Measurements from ENCODE around the gene COX6A2. TPM values are rescaled to one million over a fixed set of nuclear protein-coding genes. Genes with fewer than 3 reads are reported as not detected.

Gene COX6A2
- total RNA-seq, 1 experiment from 2014 or later, result not detected

DNA sequence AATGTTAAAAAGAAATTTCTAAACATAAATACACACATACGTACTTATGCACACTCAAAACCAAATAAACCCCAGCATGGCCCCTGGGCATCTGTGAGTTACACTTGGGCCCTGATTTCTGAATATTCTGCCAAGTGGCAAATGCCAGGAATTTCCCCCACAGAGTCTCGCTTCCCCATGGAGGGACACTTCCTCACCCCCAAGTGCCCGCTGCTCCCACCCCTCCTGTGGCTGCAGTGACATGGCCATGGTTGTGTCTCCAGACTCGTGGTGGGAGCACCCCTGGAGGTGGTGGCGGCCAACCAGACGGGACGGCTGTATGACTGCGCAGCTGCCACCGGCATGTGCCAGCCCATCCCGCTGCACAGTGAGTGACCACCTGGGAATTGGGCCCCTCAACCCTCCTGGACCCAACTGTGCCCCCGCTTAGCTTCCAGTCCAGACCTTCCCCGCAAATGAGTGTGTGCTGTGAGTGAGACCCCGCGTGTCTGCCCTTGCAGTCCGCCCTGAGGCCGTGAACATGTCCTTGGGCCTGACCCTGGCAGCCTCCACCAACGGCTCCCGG lies 31.0 kb downstream of the COX6A2 start:
- H3K4me1 Mint-ChIP-seq, result peaks cover 6% of the 10 kb centered on the region; the same call in 1 of the 2 replicates
- DNase-seq (ENCODE audit: low spot score) (no peak), ATAC-seq (no peak)
- no peaks in the 10 kb centered on the region; the same call in 1 of the 2 replicates for H3K27me3 Mint-ChIP-seq (ENCODE audit: low read depth)
- H3K4me3 Mint-ChIP-seq, result no peak overlapping the region
- ChIA-PET CTCF (no interaction called here), POLR2A (no interaction called here)
- H3K9me3 Mint-ChIP-seq, result peaks cover 11% of the 10 kb centered on the region
- H3K36me3 Mint-ChIP-seq, result no peaks in the 10 kb centered on the region
- no peak for TF ChIP-seq ZNF423 (CRISPR knock-in tag; IDR thresholded peaks at IDR 0.05)
- TF ChIP-seq, protein P1, sequence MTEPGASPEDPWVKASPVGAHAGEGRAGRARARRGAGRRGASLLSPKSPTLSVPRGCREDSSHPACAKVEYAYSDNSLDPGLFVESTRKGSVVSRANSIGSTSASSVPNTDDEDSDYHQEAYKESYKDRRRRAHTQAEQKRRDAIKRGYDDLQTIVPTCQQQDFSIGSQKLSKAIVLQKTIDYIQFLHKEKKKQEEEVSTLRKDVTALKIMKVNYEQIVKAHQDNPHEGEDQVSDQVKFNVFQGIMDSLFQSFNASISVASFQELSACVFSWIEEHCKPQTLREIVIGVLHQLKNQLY (CRISPR knock-in tag; IDR thresholded peaks at IDR 0.05), result no peak
- TF ChIP-seq, protein P2, sequence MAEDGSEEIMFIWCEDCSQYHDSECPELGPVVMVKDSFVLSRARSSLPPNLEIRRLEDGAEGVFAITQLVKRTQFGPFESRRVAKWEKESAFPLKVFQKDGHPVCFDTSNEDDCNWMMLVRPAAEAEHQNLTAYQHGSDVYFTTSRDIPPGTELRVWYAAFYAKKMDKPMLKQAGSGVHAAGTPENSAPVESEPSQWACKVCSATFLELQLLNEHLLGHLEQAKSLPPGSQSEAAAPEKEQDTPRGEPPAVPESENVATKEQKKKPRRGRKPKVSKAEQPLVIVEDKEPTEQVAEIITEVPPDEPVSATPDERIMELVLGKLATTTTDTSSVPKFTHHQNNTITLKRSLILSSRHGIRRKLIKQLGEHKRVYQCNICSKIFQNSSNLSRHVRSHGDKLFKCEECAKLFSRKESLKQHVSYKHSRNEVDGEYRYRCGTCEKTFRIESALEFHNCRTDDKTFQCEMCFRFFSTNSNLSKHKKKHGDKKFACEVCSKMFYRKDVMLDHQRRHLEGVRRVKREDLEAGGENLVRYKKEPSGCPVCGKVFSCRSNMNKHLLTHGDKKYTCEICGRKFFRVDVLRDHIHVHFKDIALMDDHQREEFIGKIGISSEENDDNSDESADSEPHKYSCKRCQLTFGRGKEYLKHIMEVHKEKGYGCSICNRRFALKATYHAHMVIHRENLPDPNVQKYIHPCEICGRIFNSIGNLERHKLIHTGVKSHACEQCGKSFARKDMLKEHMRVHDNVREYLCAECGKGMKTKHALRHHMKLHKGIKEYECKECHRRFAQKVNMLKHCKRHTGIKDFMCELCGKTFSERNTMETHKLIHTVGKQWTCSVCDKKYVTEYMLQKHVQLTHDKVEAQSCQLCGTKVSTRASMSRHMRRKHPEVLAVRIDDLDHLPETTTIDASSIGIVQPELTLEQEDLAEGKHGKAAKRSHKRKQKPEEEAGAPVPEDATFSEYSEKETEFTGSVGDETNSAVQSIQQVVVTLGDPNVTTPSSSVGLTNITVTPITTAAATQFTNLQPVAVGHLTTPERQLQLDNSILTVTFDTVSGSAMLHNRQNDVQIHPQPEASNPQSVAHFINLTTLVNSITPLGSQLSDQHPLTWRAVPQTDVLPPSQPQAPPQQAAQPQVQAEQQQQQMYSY (CRISPR knock-in tag; IDR thresholded peaks at IDR 0.05), result no peak
- no peak overlapping the region for H3K27ac Mint-ChIP-seq

DNA sequence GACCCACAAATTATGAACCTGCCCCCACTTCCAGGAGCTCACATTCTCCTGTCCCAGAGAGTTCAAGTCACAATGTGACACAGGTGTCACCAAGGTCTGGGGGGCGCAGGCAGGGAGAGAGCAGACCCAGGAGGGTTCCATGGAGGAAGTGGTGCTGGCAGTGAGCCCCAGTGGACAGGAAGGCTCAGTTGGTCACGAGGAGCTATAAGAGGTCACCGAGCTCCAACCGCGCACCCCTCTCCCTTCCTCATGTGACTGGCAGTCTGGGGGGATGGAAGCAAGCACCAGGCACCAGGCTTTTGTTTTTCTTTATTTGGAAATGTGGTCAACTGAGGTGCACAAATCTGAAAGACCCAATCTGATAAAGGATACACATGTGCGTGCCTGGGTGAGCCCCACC lies 32.5 kb downstream of the COX6A2 start:
- DNase-seq (ENCODE audit: low spot score), result no peak
- Mint-ChIP-seq H3K27me3 (ENCODE audit: low read depth) (no peaks in the 10 kb centered on the region; the same call in 1 of the 2 replicates), H3K36me3 (no peaks in the 10 kb centered on the region), H3K4me1 (peaks cover 6% of the 10 kb centered on the region; the same call in 1 of the 2 replicates), H3K27ac (no peak overlapping the region), H3K4me3 (no peak overlapping the region), H3K9me3 (peaks cover 11% of the 10 kb centered on the region)
- ATAC-seq, result no peak
- CTCF ChIA-PET, result interaction anchor here (1.1 to 1.2 kb wide), 2 partner anchors 10 to 14 kb away, joined by 3 read pairs; no protein-coding TSS in a partner anchor
- POLR2A ChIA-PET, result no interaction called here
- TF ChIP-seq GABPB1 (CRISPR knock-in tag; IDR thresholded peaks at IDR 0.05) (no peak), CREB1 (CRISPR knock-in tag; IDR thresholded peaks at IDR 0.05) (no peak), NFYB (CRISPR knock-in tag; conservative IDR thresholded peaks at IDR 0.05; ENCODE audit: low read depth) (no peak), FOXJ3 (CRISPR knock-in tag; IDR thresholded peaks at IDR 0.05; ENCODE audit: borderline replicate concordance) (no peak), KAT7 (CRISPR knock-in tag; IDR thresholded peaks at IDR 0.05; ENCODE audit: borderline replicate concordance) (no peak), GRHL2 (CRISPR knock-in tag; IDR thresholded peaks at IDR 0.05; ENCODE audit: insufficient replicate concordance, severe bottlenecking) (no peak), NR1H2 (CRISPR knock-in tag; IDR thresholded peaks at IDR 0.05) (no peak), ZNF138 (CRISPR knock-in tag; conservative IDR thresholded peaks at IDR 0.05) (no peak), FOXK1 (CRISPR knock-in tag; IDR thresholded peaks at IDR 0.05) (no peak), GTF2I (CRISPR knock-in tag; conservative IDR thresholded peaks at IDR 0.05) (no peak)
- TF ChIP-seq, protein P3, sequence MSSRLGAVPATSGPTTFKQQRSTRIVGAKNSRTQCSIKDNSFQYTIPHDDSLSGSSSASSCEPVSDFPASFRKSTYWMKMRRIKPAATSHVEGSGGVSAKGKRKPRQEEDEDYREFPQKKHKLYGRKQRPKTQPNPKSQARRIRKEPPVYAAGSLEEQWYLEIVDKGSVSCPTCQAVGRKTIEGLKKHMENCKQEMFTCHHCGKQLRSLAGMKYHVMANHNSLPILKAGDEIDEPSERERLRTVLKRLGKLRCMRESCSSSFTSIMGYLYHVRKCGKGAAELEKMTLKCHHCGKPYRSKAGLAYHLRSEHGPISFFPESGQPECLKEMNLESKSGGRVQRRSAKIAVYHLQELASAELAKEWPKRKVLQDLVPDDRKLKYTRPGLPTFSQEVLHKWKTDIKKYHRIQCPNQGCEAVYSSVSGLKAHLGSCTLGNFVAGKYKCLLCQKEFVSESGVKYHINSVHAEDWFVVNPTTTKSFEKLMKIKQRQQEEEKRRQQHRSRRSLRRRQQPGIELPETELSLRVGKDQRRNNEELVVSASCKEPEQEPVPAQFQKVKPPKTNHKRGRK (CRISPR knock-in tag; IDR thresholded peaks at IDR 0.05; ENCODE audit: borderline replicate concordance), result no peak
- TF ChIP-seq, protein P4, sequence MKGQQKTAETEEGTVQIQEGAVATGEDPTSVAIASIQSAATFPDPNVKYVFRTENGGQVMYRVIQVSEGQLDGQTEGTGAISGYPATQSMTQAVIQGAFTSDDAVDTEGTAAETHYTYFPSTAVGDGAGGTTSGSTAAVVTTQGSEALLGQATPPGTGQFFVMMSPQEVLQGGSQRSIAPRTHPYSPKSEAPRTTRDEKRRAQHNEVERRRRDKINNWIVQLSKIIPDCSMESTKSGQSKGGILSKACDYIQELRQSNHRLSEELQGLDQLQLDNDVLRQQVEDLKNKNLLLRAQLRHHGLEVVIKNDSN (CRISPR knock-in tag; IDR thresholded peaks at IDR 0.05), result no peak
- TF ChIP-seq, protein P5, sequence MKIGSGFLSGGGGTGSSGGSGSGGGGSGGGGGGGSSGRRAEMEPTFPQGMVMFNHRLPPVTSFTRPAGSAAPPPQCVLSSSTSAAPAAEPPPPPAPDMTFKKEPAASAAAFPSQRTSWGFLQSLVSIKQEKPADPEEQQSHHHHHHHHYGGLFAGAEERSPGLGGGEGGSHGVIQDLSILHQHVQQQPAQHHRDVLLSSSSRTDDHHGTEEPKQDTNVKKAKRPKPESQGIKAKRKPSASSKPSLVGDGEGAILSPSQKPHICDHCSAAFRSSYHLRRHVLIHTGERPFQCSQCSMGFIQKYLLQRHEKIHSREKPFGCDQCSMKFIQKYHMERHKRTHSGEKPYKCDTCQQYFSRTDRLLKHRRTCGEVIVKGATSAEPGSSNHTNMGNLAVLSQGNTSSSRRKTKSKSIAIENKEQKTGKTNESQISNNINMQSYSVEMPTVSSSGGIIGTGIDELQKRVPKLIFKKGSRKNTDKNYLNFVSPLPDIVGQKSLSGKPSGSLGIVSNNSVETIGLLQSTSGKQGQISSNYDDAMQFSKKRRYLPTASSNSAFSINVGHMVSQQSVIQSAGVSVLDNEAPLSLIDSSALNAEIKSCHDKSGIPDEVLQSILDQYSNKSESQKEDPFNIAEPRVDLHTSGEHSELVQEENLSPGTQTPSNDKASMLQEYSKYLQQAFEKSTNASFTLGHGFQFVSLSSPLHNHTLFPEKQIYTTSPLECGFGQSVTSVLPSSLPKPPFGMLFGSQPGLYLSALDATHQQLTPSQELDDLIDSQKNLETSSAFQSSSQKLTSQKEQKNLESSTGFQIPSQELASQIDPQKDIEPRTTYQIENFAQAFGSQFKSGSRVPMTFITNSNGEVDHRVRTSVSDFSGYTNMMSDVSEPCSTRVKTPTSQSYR (CRISPR knock-in tag; IDR thresholded peaks at IDR 0.05), result no peak
- TF ChIP-seq, protein P6, sequence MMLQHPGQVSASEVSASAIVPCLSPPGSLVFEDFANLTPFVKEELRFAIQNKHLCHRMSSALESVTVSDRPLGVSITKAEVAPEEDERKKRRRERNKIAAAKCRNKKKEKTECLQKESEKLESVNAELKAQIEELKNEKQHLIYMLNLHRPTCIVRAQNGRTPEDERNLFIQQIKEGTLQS (CRISPR knock-in tag; conservative IDR thresholded peaks at IDR 0.05), result no peak
- TF ChIP-seq, protein P7, sequence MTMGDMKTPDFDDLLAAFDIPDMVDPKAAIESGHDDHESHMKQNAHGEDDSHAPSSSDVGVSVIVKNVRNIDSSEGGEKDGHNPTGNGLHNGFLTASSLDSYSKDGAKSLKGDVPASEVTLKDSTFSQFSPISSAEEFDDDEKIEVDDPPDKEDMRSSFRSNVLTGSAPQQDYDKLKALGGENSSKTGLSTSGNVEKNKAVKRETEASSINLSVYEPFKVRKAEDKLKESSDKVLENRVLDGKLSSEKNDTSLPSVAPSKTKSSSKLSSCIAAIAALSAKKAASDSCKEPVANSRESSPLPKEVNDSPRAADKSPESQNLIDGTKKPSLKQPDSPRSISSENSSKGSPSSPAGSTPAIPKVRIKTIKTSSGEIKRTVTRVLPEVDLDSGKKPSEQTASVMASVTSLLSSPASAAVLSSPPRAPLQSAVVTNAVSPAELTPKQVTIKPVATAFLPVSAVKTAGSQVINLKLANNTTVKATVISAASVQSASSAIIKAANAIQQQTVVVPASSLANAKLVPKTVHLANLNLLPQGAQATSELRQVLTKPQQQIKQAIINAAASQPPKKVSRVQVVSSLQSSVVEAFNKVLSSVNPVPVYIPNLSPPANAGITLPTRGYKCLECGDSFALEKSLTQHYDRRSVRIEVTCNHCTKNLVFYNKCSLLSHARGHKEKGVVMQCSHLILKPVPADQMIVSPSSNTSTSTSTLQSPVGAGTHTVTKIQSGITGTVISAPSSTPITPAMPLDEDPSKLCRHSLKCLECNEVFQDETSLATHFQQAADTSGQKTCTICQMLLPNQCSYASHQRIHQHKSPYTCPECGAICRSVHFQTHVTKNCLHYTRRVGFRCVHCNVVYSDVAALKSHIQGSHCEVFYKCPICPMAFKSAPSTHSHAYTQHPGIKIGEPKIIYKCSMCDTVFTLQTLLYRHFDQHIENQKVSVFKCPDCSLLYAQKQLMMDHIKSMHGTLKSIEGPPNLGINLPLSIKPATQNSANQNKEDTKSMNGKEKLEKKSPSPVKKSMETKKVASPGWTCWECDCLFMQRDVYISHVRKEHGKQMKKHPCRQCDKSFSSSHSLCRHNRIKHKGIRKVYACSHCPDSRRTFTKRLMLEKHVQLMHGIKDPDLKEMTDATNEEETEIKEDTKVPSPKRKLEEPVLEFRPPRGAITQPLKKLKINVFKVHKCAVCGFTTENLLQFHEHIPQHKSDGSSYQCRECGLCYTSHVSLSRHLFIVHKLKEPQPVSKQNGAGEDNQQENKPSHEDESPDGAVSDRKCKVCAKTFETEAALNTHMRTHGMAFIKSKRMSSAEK (CRISPR knock-in tag; IDR thresholded peaks at IDR 0.05; ENCODE audit: borderline replicate concordance), result no peak
- TF ChIP-seq, protein P8, sequence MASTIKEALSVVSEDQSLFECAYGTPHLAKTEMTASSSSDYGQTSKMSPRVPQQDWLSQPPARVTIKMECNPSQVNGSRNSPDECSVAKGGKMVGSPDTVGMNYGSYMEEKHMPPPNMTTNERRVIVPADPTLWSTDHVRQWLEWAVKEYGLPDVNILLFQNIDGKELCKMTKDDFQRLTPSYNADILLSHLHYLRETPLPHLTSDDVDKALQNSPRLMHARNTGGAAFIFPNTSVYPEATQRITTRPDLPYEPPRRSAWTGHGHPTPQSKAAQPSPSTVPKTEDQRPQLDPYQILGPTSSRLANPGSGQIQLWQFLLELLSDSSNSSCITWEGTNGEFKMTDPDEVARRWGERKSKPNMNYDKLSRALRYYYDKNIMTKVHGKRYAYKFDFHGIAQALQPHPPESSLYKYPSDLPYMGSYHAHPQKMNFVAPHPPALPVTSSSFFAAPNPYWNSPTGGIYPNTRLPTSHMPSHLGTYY (CRISPR knock-in tag; IDR thresholded peaks at IDR 0.05), result no peak
